Panc1 (cell line): ENCODE measurements around the gene MAL. TPM values are rescaled to one million over a fixed set of nuclear protein-coding genes. Genes with fewer than 3 reads are reported as not detected.

Experiments used
- ATAC-seq: fragments of 200-7000 bp; cut with Tn5 transposase; 2 replicates; pipeline ENCODE4 v1.9.1; 2020; ENCODE audit warnings: mild to moderate bottlenecking, moderate library complexity
- BruUV-seq: library from RNA; stranded (reverse); fragments of 400-500 nt; replicated peaks from 2 replicates; lab custom pipeline; 2021; lab: Mats Ljungman, UMichigan
- CTCF ChIA-PET: fragments of 300-600 bp; sonication (Branson Sonifier 250); formaldehyde crosslinking; loops from one replicate; lab custom pipeline; 2022; ENCODE audit warnings: antibody characterized with exemption; lab: Charles Lee
- POLR2A ChIA-PET: fragments of 300-600 bp; sonication (Branson Sonifier 250); formaldehyde crosslinking; loops from one replicate; lab custom pipeline; 2022; ENCODE audit warnings: antibody characterized with exemption; lab: Charles Lee
- DNase-seq: peaks from one replicate; pipeline ENCODE4 v3.0.0-alpha.2; 2010; ENCODE audit warnings: low read depth, low spot score
- H3K27ac ChIP-seq: 2 replicates; pipeline ENCODE4 v1.5.1; 2011; ENCODE audit warnings: mild to moderate bottlenecking, low read length, inconsistent platforms
- H3K27me3 ChIP-seq: fragments of 200-500 bp; sonication (Bioruptor generic); 2 replicates; pipeline ENCODE4 v1.6.0; 2014; ENCODE audit warnings: low read length, inconsistent platforms; ENCODE audit not compliant: control insufficient read depth, insufficient read depth
- H3K36me3 ChIP-seq: fragments of 200-500 bp; sonication (Bioruptor generic); 2 replicates; pipeline ENCODE4 v1.5.1; 2014; ENCODE audit warnings: inconsistent platforms, mild to moderate bottlenecking, low read length, moderate library complexity; ENCODE audit not compliant: control insufficient read depth, insufficient read depth
- H3K4me1 ChIP-seq: 2 replicates; pipeline ENCODE4 v1.5.1; 2011; ENCODE audit warnings: inconsistent platforms, mild to moderate bottlenecking, low read length, moderate library complexity; ENCODE audit not compliant: control insufficient read depth, insufficient read depth
- H3K4me3 ChIP-seq, 2 experiments: 2 replicates each; pipeline ENCODE4 v1.5.1; 2011 to 2012; ENCODE audit warnings: low read depth in 2 of 2, low read length in 2 of 2, mild to moderate bottlenecking in 2 of 2, inconsistent platforms in 1 of 2, moderate library complexity in 1 of 2
- H3K9me3 ChIP-seq: fragments of 200-500 bp; sonication (Bioruptor generic); 2 replicates; pipeline ENCODE4 v1.5.1; 2014; ENCODE audit warnings: low read depth, mild to moderate bottlenecking, inconsistent platforms, low read length, moderate library complexity; ENCODE audit not compliant: control insufficient read depth, insufficient read depth
- CTCF ChIP-seq: fragments of 450-650 bp; IDR thresholded peaks from 2 replicates; pipeline ENCODE4 v1.5.1; 2017; ENCODE audit warnings: mild to moderate bottlenecking
- POLR2AphosphoS5 ChIP-seq: IDR thresholded peaks from 2 replicates; pipeline ENCODE4 v1.6.1; 2012; ENCODE audit warnings: mild to moderate bottlenecking, low read depth, low read length, moderate library complexity
- REST ChIP-seq, 2 experiments: IDR thresholded peaks; 2 replicates each; pipeline ENCODE4 v1.6.1; 2011 to 2012; ENCODE audit warnings: low read depth in 2 of 2, control low read depth in 1 of 2, low read length in 1 of 2, mild to moderate bottlenecking in 1 of 2, moderate library complexity in 1 of 2; ENCODE audit not compliant: insufficient read depth in 1 of 2
- SIN3A ChIP-seq: IDR thresholded peaks from 2 replicates; pipeline ENCODE4 v1.6.1; 2012; ENCODE audit warnings: low read depth, mild to moderate bottlenecking, low read length, moderate library complexity, borderline replicate concordance; ENCODE audit not compliant: insufficient read depth
- TCF7L2 ChIP-seq: IDR thresholded peaks from 2 replicates; pipeline ENCODE4 v1.6.1; 2011; ENCODE audit warnings: mild to moderate bottlenecking, low read depth, low read length, inconsistent platforms
- in situ Hi-C: cut with HindIII; loops from 2 replicates; pipeline ENCODE4 v1.10.0; 2016; ENCODE audit warnings: low sequenced_read_pairs, low pct_unique_long_range_greater_than_20kb
- intact Hi-C: fragments of 100-400 bp; cut with micrococcal nuclease; formaldehyde crosslinking; loops from one replicate; pipeline ENCODE4 v1.10.0; 2022; ENCODE audit not compliant: unreplicated experiment
- total RNA-seq: library from RNA; stranded (reverse); gene quantifications from one replicate; pipeline ENCODE4 v1.2.1, GENCODE V29; 2021; ENCODE audit not compliant: unreplicated experiment

MAL gene
- total RNA-seq, 1 experiment from 2014 or later, result 1.3 TPM

- CTCF ChIA-PET, result interaction anchor here (0.6 to 0.8 kb wide), 2 partner anchors 13 to 223 kb away, joined by 3 to 10 read pairs; no protein-coding TSS in a partner anchor
- 0 out of 2 replicates have a peak, but pooled peaks cover 2% of the 10 kb centered on the region for H3K27me3 ChIP-seq
- no peaks in the 10 kb centered on the region for H3K36me3 ChIP-seq
- H3K4me1 ChIP-seq, result no peaks in the 10 kb centered on the region
- intact Hi-C loops (no loop called here), in situ Hi-C loops (no loop called here)
- no peak for DNase-seq
- no TSS peak for BruUV-seq
- TF ChIP-seq CTCF, result no peak
- TF ChIP-seq SIN3A, result no peak
- no peak for TF ChIP-seq TCF7L2
- no peak for TF ChIP-seq POLR2AphosphoS5
- TF ChIP-seq REST (IDR thresholded peaks at IDR 0.05; ENCODE audit: insufficient read depth in 1 of 2, low read depth in 2 of 2, low read length in 1 of 2), result no peak
- ATAC-seq, result no peak
- no peaks in the 10 kb centered on the region for H3K9me3 ChIP-seq
- no peak overlapping the region for H3K27ac ChIP-seq
- POLR2A ChIA-PET, result no interaction called here
- no peak overlapping the region for H3K4me3 ChIP-seq
Measured at GRCh38 chr2:95039978-95040377, 14.5 kb downstream of the MAL start.

- in situ Hi-C loops (no loop called here), intact Hi-C loops (no loop called here)
- Histone ChIP-seq H3K36me3 (no peaks in the 10 kb centered on the region), H3K4me3 (no peak overlapping the region), H3K4me1 (no peaks in the 10 kb centered on the region), H3K27ac (no peak overlapping the region), H3K27me3 (no peaks in the 10 kb centered on the region), H3K9me3 (no peaks in the 10 kb centered on the region)
- DNase-seq (no peak), ATAC-seq (no peak)
- no peak for TF ChIP-seq SIN3A
- no peak for TF ChIP-seq REST (IDR thresholded peaks at IDR 0.05; ENCODE audit: insufficient read depth in 1 of 2, low read depth in 2 of 2, low read length in 1 of 2)
- no peak for TF ChIP-seq CTCF
- TF ChIP-seq TCF7L2, result no peak
- no peak for TF ChIP-seq POLR2AphosphoS5
- CTCF ChIA-PET, result interaction anchor here (0.6 to 0.8 kb wide), 2 partner anchors 13 to 223 kb away, joined by 3 to 10 read pairs; no protein-coding TSS in a partner anchor
- POLR2A ChIA-PET, result no interaction called here
- no TSS peak for BruUV-seq
Measured at GRCh38 chr2:95040426-95040825, 14.9 kb downstream of the MAL start.
